ENCODE results near the gene SPART. TPM values are rescaled to one million over a fixed set of nuclear protein-coding genes. Genes with fewer than 3 reads are reported as not detected.

The SPART gene
- total RNA-seq, 1 experiment from 2014 or later: 60.6 TPM

- Histone ChIP-seq H3K79me1 (ENCODE audit: insufficient read depth, low read depth, low read length, poor library complexity, severe bottlenecking) (no peaks in the 10 kb centered on the region), H3K27ac (ENCODE audit: insufficient read length, low read depth, low read length) (no peak overlapping the region), H3K27me3 (ENCODE audit: insufficient read depth, low read length) (no peaks in the 10 kb centered on the region), H3T11ph (ENCODE audit: low read length) (no peak overlapping the region), H3K9me3 (ENCODE audit: control insufficient read depth, low read depth, low read length) (no peaks in the 10 kb centered on the region), H3K4ac (ENCODE audit: low read depth, low read length) (no peak overlapping the region), H4K5ac (ENCODE audit: insufficient read length, low read depth, low read length) (no peak overlapping the region), H3K14ac (ENCODE audit: insufficient read depth, low read length) (no peak overlapping the region), H2BK15ac (ENCODE audit: low read depth, low read length) (no peak overlapping the region), H2BK12ac (ENCODE audit: insufficient read length, low read depth, low read length) (no peak overlapping the region), H3K23me2 (ENCODE audit: insufficient read length, low read depth, low read length, poor library complexity, severe bottlenecking) (no peaks in the 10 kb centered on the region), H4K91ac (ENCODE audit: insufficient read length, low read depth, low read length) (no peak overlapping the region), H2AFZ (ENCODE audit: low read length) (no peak overlapping the region), H2BK20ac (ENCODE audit: low read depth, low read length, poor library complexity, severe bottlenecking) (no peak overlapping the region), H3K56ac (ENCODE audit: insufficient read length, low read depth, low read length) (no peak overlapping the region), H3K23ac (ENCODE audit: insufficient read length, low read depth, low read length) (no peak overlapping the region), H3K79me2 (ENCODE audit: insufficient read depth, low read length) (no peaks in the 10 kb centered on the region), H2BK5ac (ENCODE audit: insufficient read length, low read length) (no peak overlapping the region), H3K9ac (ENCODE audit: extremely low read depth, insufficient read length, low read length) (no peak overlapping the region), H2AK5ac (ENCODE audit: insufficient read length, low read length) (no peak overlapping the region), H3K18ac (ENCODE audit: insufficient read length, low read depth, low read length) (no peak overlapping the region), H4K20me1 (ENCODE audit: control insufficient read depth, insufficient read depth, insufficient read length) (no peaks in the 10 kb centered on the region), H4K8ac (replicated peaks; ENCODE audit: insufficient read length, low read depth, low read length) (no peak overlapping the region), H3K4me2 (ENCODE audit: insufficient read depth, insufficient read length, low read length) (no peak overlapping the region), H3K4me1 (ENCODE audit: insufficient read depth, low read length) (no peaks in the 10 kb centered on the region), H2BK120ac (ENCODE audit: low read depth, low read length, poor library complexity, severe bottlenecking) (no peak overlapping the region)
- H3K4me3 Mint-ChIP-seq: no peak overlapping the region
- peaks cover 0 to 20% (median 0%) of the 10 kb centered on the region in 3 experiments; a peak in 3 of 7 replicates for H3K36me3 Mint-ChIP-seq (ENCODE audit: insufficient read depth in 1 of 3, low read depth in 3 of 3)
- H3K27ac Mint-ChIP-seq: no peak overlapping the region; a peak in 1 of 7 replicates
- DNase-seq: no peak
- no CpG with 5 or more reads among the region's 8 CpGs for WGBS (ENCODE audit: extremely low coverage, insufficient read length, low lambda C conversion rate)
- TF ChIP-seq CTCF (conservative IDR thresholded peaks at IDR 0.05): no peak
- H3K4me1 Mint-ChIP-seq: 0 out of 4 replicates have a peak, but pooled peaks cover 4% of the 10 kb centered on the region in 2 experiments
- H3K9me3 Mint-ChIP-seq: peaks cover 0 to 2% of the 10 kb centered on the region in 2 experiments; a peak in 2 of 5 replicates
- H3K27me3 Mint-ChIP-seq (ENCODE audit: low read depth): no peaks in the 10 kb centered on the region
Observed at GRCh38 chr13:36369268-36370107, 23.3 kb upstream of the SPART start.

Data from H9 (cell line).